ENCODE results near the gene RABGGTA.
"Not testable (repeated sequence)": the region's sequence is repeated elsewhere in the genome, so short reads cannot be mapped to it uniquely, and the experiment has no call there.

Gene RABGGTA

DNA sequence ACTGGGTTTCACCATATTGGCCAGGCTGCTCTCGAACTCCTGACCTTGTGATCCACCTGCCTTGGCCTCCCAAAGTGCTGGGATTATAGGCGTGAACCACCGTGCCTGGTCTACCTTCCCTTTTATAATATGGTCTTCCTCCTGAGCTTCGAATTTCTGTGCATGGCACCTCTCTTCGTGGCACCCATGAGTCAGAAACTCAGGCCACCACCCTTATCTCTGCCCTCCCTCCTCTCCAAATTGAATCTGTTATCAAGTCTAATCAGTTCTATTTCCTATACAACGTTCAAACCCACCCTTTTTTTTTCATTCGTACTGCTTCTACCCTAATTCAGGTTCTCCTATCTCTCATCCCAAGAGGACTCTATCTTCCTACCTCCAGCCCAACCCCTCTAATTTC is 24.0 kb downstream of the RABGGTA start:
- ATAC-seq (ENCODE audit: low read depth) (no peak), DNase-seq (ENCODE audit: low spot score) (no peak)
- Histone ChIP-seq H3K27me3 (ENCODE audit: insufficient read depth, poor library complexity, severe bottlenecking) (no peaks in the 10 kb centered on the region), H3K9me3 (ENCODE audit: severe bottlenecking) (no peaks in the 10 kb centered on the region), H3K4me3 (ENCODE audit: severe bottlenecking) (no peak overlapping the region), H3K27ac (ENCODE audit: poor library complexity, severe bottlenecking) (no peak overlapping the region), H3K36me3 (ENCODE audit: low read depth) (peaks cover 10% of the 10 kb centered on the region; the same call in 1 of the 2 replicates), H3K4me1 (ENCODE audit: insufficient read depth, poor library complexity, severe bottlenecking) (peaks cover 7% of the 10 kb centered on the region)
- TF ChIP-seq, protein P1, sequence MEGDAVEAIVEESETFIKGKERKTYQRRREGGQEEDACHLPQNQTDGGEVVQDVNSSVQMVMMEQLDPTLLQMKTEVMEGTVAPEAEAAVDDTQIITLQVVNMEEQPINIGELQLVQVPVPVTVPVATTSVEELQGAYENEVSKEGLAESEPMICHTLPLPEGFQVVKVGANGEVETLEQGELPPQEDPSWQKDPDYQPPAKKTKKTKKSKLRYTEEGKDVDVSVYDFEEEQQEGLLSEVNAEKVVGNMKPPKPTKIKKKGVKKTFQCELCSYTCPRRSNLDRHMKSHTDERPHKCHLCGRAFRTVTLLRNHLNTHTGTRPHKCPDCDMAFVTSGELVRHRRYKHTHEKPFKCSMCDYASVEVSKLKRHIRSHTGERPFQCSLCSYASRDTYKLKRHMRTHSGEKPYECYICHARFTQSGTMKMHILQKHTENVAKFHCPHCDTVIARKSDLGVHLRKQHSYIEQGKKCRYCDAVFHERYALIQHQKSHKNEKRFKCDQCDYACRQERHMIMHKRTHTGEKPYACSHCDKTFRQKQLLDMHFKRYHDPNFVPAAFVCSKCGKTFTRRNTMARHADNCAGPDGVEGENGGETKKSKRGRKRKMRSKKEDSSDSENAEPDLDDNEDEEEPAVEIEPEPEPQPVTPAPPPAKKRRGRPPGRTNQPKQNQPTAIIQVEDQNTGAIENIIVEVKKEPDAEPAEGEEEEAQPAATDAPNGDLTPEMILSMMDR (IDR thresholded peaks at IDR 0.05; ENCODE audit: poor library complexity, severe bottlenecking) = no peak

DNA sequence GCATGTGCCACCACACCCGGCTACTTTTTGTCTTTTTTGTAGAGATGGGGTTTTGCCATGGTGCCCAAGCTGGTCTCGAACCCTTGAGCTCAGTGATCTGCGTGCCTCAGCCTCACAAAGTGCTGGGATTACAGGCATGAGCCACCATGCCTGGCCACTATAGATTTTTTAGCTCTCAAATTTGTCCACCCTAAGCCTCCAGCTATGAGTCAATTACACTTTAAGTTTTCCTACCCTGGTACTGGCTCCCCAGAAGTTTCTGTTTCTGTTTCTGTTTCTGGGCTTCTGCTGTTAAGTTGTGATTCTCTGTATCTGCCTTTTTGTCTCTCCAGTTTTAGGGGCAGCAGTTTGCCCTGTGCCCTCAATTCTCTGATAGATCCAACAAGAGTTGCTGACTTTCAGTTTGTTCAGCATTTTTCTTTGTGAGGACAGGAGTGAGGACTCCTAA is 24.6 kb downstream of the RABGGTA start:
- peaks cover 8% of the 10 kb centered on the region; the same call in 1 of the 2 replicates for H3K36me3 ChIP-seq (ENCODE audit: low read depth)
- H3K4me3 ChIP-seq (ENCODE audit: severe bottlenecking) = no peak overlapping the region
- H3K9me3 ChIP-seq (ENCODE audit: severe bottlenecking) = no peaks in the 10 kb centered on the region
- ATAC-seq (ENCODE audit: low read depth) (no peak), DNase-seq (ENCODE audit: low spot score) (no peak)
- no peak overlapping the region for H3K27ac ChIP-seq (ENCODE audit: poor library complexity, severe bottlenecking)
- H3K4me1 ChIP-seq (ENCODE audit: insufficient read depth, poor library complexity, severe bottlenecking) = peaks cover 7% of the 10 kb centered on the region
- TF ChIP-seq, protein P1 (IDR thresholded peaks at IDR 0.05; ENCODE audit: poor library complexity, severe bottlenecking) = no peak
- no peaks in the 10 kb centered on the region for H3K27me3 ChIP-seq (ENCODE audit: insufficient read depth, poor library complexity, severe bottlenecking)

DNA sequence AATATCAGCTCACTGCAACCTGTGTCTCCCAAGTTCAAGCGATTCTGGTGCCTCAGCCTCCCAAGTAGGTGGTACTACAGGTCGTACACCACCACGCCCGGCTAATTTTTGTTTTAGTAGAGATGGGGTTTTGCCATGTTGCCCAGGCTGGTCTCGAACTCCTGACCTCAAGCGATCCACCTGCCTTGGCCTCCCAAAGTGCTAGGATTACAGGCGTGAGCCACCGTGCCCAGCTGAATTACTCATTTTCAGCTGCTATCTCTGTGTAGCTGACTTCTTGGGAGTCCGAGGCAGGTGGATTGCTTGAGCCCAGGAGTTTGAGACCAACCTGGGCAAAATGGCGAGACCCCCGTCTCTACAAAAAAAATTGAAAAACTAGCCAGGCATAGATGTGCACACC is 26.0 kb downstream of the RABGGTA start:
- Histone ChIP-seq H3K36me3 (ENCODE audit: low read depth) (peaks cover 12% of the 10 kb centered on the region), H3K4me1 (ENCODE audit: insufficient read depth, poor library complexity, severe bottlenecking) (peaks cover 13% of the 10 kb centered on the region)
- H3K9me3 ChIP-seq (ENCODE audit: severe bottlenecking); DNase-seq (ENCODE audit: low spot score); H3K27me3 ChIP-seq (ENCODE audit: insufficient read depth, poor library complexity, severe bottlenecking); H3K4me3 ChIP-seq (ENCODE audit: severe bottlenecking); H3K27ac ChIP-seq (ENCODE audit: poor library complexity, severe bottlenecking); ATAC-seq (ENCODE audit: low read depth): not testable (repeated sequence)

DNA sequence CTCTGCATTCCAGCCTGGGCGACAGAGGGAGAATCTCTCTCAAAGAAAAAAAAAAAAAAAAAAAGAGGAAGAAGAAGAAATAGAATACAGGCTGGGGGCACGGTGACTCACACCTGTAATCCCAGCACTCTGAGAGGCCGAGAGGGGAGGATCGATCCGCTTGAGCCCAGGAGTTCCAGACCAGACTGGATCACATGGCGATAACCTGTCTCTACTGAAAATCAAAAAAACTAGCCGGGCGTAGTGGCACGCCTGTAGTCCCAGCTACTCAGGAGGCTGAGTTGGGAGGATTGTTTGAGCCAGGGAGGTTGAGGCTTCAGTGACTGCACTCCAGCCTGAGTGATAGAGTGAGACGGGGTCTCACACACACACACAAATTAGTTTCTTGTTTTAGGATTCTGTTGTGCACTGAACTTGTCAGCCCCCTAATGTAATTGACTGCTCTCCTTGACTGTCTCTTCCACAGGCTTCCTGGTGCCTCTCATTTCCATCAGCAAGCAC is 28.0 kb downstream of the RABGGTA start:
- Histone ChIP-seq H3K4me3 (ENCODE audit: severe bottlenecking) (peak overlapping the region; percentile 51), H3K4me1 (ENCODE audit: insufficient read depth, poor library complexity, severe bottlenecking) (peaks cover 18% of the 10 kb centered on the region), H3K27ac (ENCODE audit: poor library complexity, severe bottlenecking) (peak overlapping the region; percentile 84), H3K9me3 (ENCODE audit: severe bottlenecking) (no peaks in the 10 kb centered on the region), H3K36me3 (ENCODE audit: low read depth) (peaks cover 32% of the 10 kb centered on the region), H3K27me3 (ENCODE audit: insufficient read depth, poor library complexity, severe bottlenecking) (no peaks in the 10 kb centered on the region)
- ATAC-seq (ENCODE audit: low read depth) (no peak), DNase-seq (ENCODE audit: low spot score) (no peak)
- TF ChIP-seq, protein P1 (IDR thresholded peaks at IDR 0.05; ENCODE audit: poor library complexity, severe bottlenecking) = no peak

DNA sequence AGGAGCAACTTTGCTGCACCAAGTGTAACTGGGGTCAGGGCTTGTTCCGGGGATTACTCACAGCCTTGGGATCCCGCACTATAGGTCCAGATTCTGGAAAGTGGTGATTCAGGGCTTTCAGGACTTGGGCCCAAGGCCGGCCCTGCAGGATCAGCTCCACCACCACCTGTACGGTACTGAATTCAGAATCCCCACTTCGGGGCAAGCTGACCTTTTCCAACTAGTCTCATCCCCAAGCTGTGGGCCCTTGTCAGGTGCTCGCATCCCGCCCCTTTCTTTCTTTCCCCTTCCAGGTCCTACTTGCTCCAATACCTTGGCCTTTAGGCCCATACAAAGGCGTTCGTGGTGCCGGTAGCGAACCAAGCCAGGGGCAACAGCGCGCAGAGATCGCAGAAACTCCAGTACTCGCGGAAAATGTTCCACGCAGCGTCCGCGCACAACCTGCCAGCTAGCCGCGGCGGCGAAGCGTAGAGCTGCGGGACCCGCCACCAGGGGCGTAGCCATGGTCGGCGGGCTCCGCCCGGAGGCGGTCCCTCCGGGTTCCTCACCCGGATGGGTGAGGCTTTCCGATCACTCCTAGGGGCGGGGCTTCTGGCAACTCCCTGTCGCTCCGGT is 29.5 kb downstream of the RABGGTA start:
- TF ChIP-seq, protein P1 (IDR thresholded peaks at IDR 0.05; ENCODE audit: poor library complexity, severe bottlenecking) = no peak
- peak overlapping the region; percentile 51 for H3K4me3 ChIP-seq (ENCODE audit: severe bottlenecking)
- peaks cover 46% of the 10 kb centered on the region for H3K36me3 ChIP-seq (ENCODE audit: low read depth)
- DNase-seq (ENCODE audit: low spot score) (peak; percentile 99), ATAC-seq (ENCODE audit: low read depth) (peak; percentile 83)
- H3K27ac ChIP-seq (ENCODE audit: poor library complexity, severe bottlenecking) = peak overlapping the region; percentile 84
- no peaks in the 10 kb centered on the region for H3K9me3 ChIP-seq (ENCODE audit: severe bottlenecking)
- H3K4me1 ChIP-seq (ENCODE audit: insufficient read depth, poor library complexity, severe bottlenecking) = peaks cover 23% of the 10 kb centered on the region
- no peaks in the 10 kb centered on the region for H3K27me3 ChIP-seq (ENCODE audit: insufficient read depth, poor library complexity, severe bottlenecking)
